ENCODE results near the gene ALDH1L2. TPM values are rescaled to one million over a fixed set of nuclear protein-coding genes. Genes with fewer than 3 reads are reported as not detected.

ALDH1L2 gene
- total and polyA plus RNA-seq, 3 donors from 2014 or later = 2.3 to 3.5 (median 2.5) TPM

DNA sequence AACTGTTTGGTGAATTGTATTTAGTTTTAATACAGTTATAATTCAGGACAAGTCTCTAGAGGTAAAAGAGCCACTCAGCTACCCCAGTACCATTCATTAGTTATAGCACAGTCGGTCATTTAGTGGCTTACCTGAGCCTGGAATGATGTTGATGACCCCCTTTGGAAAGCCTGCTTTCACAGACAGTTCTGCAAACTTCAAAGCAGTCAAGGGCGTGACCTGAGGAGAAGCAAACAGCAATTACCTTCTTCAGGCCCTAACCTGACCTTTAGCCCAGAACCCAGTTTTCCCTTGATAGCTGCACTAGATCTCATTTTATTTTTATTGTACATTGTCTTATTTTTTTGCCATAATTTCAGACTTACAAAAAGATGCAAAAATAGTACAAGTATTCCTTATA lies 43.8 kb downstream of the ALDH1L2 start:
- TF ChIP-seq POLR2A (IDR thresholded peaks at IDR 0.05) (no peak), CTCF (IDR thresholded peaks at IDR 0.05) (no peak)
- no peaks in the 10 kb centered on the region for H3K36me3 ChIP-seq (ENCODE audit: low read depth, missing control alignments)
- no peak overlapping the region for H3K27ac ChIP-seq
- no peaks in the 10 kb centered on the region for H3K4me1 ChIP-seq
- no peaks in the 10 kb centered on the region for H3K27me3 ChIP-seq
- no peak overlapping the region for H3K4me3 ChIP-seq
- intact Hi-C loops (cut with DNase I; ENCODE audit: low total_unique reads) = no loop called here
- WGBS, 2 donors = 67 to 71% methylated on average over 2 of the region's 2 CpGs
- DNase-seq = no peak
- H3K9me3 ChIP-seq = no peaks in the 10 kb centered on the region

DNA sequence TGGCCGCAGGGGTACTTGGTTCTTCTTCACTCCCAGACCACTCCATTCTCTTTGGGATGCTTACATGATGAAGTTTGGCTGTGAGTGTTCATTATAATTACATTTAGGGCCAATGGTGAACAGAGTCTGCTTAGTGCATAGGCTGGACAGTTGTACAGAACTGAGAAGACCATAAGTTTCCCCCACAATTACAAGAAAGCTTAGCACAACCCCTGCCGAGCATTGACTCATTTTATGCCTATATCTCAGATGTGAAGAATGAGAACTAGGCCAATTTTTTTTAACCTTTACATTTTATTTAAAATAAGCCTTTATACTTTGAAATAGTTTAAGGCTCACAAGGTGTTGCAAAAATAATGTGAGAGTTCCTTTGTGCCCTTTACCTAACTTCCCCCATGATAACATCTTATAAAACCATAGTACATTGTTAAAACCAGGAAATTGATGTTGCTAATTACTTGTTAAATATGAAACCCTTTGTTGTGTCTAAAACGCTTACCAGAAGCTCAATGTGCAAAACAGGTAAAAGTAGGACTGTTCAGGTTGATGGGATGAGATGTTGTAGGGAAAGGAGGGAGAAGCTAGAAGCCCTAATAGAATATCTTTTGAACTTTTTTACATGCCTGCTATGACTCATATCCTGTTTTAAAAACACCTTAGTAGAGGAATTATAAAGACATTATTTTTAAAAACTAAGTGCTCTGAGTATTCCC lies 47.2 kb downstream of the ALDH1L2 start:
- Histone ChIP-seq H3K9me3 (no peaks in the 10 kb centered on the region), H3K27me3 (no peaks in the 10 kb centered on the region), H3K27ac (no peak overlapping the region), H3K36me3 (ENCODE audit: low read depth, missing control alignments) (no peaks in the 10 kb centered on the region), H3K4me3 (no peak overlapping the region), H3K4me1 (no peaks in the 10 kb centered on the region)
- TF ChIP-seq CTCF (IDR thresholded peaks at IDR 0.05) (no peak), POLR2A (IDR thresholded peaks at IDR 0.05) (no peak)
- WGBS, 2 donors = 67 to 78% methylated on average over 3 of the region's 3 CpGs
- DNase-seq = no peak
- intact Hi-C loops (cut with DNase I; ENCODE audit: low total_unique reads) = no loop called here

GRCh38 chr12:105033851-105034250 lies 50.4 kb downstream of the ALDH1L2 start:
- Histone ChIP-seq H3K27me3 (no peaks in the 10 kb centered on the region), H3K4me1 (no peaks in the 10 kb centered on the region), H3K4me3 (no peak overlapping the region), H3K36me3 (ENCODE audit: low read depth, missing control alignments) (no peaks in the 10 kb centered on the region), H3K27ac (no peak overlapping the region), H3K9me3 (no peaks in the 10 kb centered on the region)
- 89 to 93% methylated on average over 2 of the region's 2 CpGs for WGBS, 2 donors
- no peak for DNase-seq
- intact Hi-C loops (cut with DNase I; ENCODE audit: low total_unique reads) = no loop called here
- no peak for TF ChIP-seq CTCF (IDR thresholded peaks at IDR 0.05)
- TF ChIP-seq POLR2A (IDR thresholded peaks at IDR 0.05) = no peak

- H3K36me3 ChIP-seq (ENCODE audit: low read depth, missing control alignments) = no peaks in the 10 kb centered on the region
- DNase-seq = no peak
- H3K4me1 ChIP-seq = no peaks in the 10 kb centered on the region
- TF ChIP-seq POLR2A (IDR thresholded peaks at IDR 0.05) (no peak), CTCF (IDR thresholded peaks at IDR 0.05) (no peak)
- no peak overlapping the region for H3K27ac ChIP-seq
- H3K9me3 ChIP-seq = no peaks in the 10 kb centered on the region
- WGBS, 2 donors = 56 to 75% methylated on average over 4 of the region's 4 CpGs
- H3K4me3 ChIP-seq = no peak overlapping the region
- intact Hi-C loops (cut with DNase I; ENCODE audit: low total_unique reads) = no loop called here
- H3K27me3 ChIP-seq = no peaks in the 10 kb centered on the region
These were observed 51.4 kb downstream of the ALDH1L2 start for GRCh38 chr12:105032703-105033357.
